IMR-90 (cell line): ENCODE measurements around the gene FZD4. TPM values are rescaled to one million over a fixed set of nuclear protein-coding genes. Genes with fewer than 3 reads are reported as not detected.

Source experiments
- ATAC-seq: fragments of 200-7000 bp; cut with Tn5 transposase; 2 replicates; pipeline ENCODE4 v1.9.1; 2020; ENCODE audit warnings: low read depth, mild to moderate bottlenecking, moderate library complexity
- BruUV-seq: library from RNA; stranded (reverse); fragments of 400-500 nt; replicated peaks from 2 replicates; lab custom pipeline; 2021; lab: Mats Ljungman, UMichigan
- CTCF ChIA-PET: fragments of 300-600 bp; formaldehyde crosslinking; extraction: SDS; loops from one replicate; lab custom pipeline; 2021; ENCODE audit warnings: antibody characterized with exemption; lab: Yijun Ruan, JAX
- POLR2A ChIA-PET: fragments of 300-600 bp; sonication (Branson Sonifier 250); formaldehyde crosslinking; loops from one replicate; lab custom pipeline; 2022; ENCODE audit warnings: antibody characterized with exemption; ENCODE audit not compliant: unreplicated experiment; lab: Charles Lee
- DNase-seq: peaks from one replicate; pipeline ENCODE4 v3.0.0; 2013
- H2AFZ ChIP-seq: replicated peaks from 2 replicates; pipeline ENCODE3; 2013; ENCODE audit warnings: low read length, mild to moderate bottlenecking; ENCODE audit not compliant: poor library complexity
- H2AK5ac ChIP-seq: 2 replicates; pipeline ENCODE4 v1.6.1; 2013; ENCODE audit warnings: low read depth, low read length, inconsistent platforms
- H2AK9ac ChIP-seq: replicated peaks from 2 replicates; pipeline ENCODE3; 2013; ENCODE audit warnings: mild to moderate bottlenecking, low read depth, low read length, moderate library complexity; ENCODE audit not compliant: poor library complexity
- H2BK120ac ChIP-seq: 2 replicates; pipeline ENCODE4 v1.6.1; 2013; ENCODE audit warnings: low read depth, low read length, inconsistent platforms
- H2BK15ac ChIP-seq: 3 replicates; pipeline ENCODE4 v1.6.1; 2013; ENCODE audit warnings: low read depth, low read length, inconsistent platforms
- H2BK20ac ChIP-seq: 2 replicates; pipeline ENCODE4 v1.6.1; 2013; ENCODE audit warnings: low read depth, mild to moderate bottlenecking, inconsistent platforms, low read length, moderate library complexity
- H2BK5ac ChIP-seq: 2 replicates; pipeline ENCODE4 v1.6.1; 2013; ENCODE audit warnings: mild to moderate bottlenecking, low read depth, low read length, inconsistent platforms; ENCODE audit not compliant: poor library complexity, severe bottlenecking
- H3K14ac ChIP-seq: replicated peaks from 2 replicates; pipeline ENCODE4 v1.6.1; 2013; ENCODE audit warnings: low read depth, low read length, inconsistent platforms
- H3K18ac ChIP-seq: 2 replicates; pipeline ENCODE4 v1.6.1; 2013; ENCODE audit warnings: low read depth, low read length, control low read depth
- H3K23ac ChIP-seq: 2 replicates; pipeline ENCODE4 v1.6.1; 2013; ENCODE audit warnings: low read depth, low read length, inconsistent platforms
- H3K27ac ChIP-seq: 2 replicates; pipeline ENCODE4 v1.5.1; 2013; ENCODE audit warnings: mild to moderate bottlenecking, control low read depth, low read length; ENCODE audit not compliant: insufficient read depth
- H3K27me3 ChIP-seq: 2 replicates; pipeline ENCODE4 v1.6.1; 2013; ENCODE audit warnings: low read length; ENCODE audit not compliant: control insufficient read depth, insufficient read depth
- H3K36me3 ChIP-seq: 2 replicates; pipeline ENCODE4 v1.6.1; 2013; ENCODE audit warnings: low read length, mixed read lengths; ENCODE audit not compliant: control insufficient read depth, insufficient read depth
- H3K4ac ChIP-seq: 2 replicates; pipeline ENCODE4 v1.6.1; 2013; ENCODE audit warnings: low read depth, low read length, inconsistent platforms
- H3K4me1 ChIP-seq: 2 replicates; pipeline ENCODE4 v1.6.1; 2013; ENCODE audit warnings: low read length, mixed read lengths; ENCODE audit not compliant: control insufficient read depth, insufficient read depth
- H3K4me2 ChIP-seq: 2 replicates; pipeline ENCODE4 v1.6.1; 2013; ENCODE audit warnings: low read depth, mild to moderate bottlenecking, control low read depth, low read length, moderate library complexity
- H3K4me3 ChIP-seq: 2 replicates; pipeline ENCODE4 v1.5.1; 2013; ENCODE audit warnings: low read depth, mild to moderate bottlenecking, control low read depth, low read length, moderate library complexity; ENCODE audit not compliant: insufficient read depth
- H3K56ac ChIP-seq: 2 replicates; pipeline ENCODE4 v1.6.1; 2013; ENCODE audit warnings: low read length, inconsistent platforms; ENCODE audit not compliant: insufficient read depth; ENCODE audit errors: extremely low read depth
- H3K79me1 ChIP-seq, 2 experiments: 2 replicates each; pipeline ENCODE4 v1.6.1; 2013; ENCODE audit warnings: low read length in 2 of 2, inconsistent platforms in 1 of 2, low read depth in 1 of 2
- H3K9ac ChIP-seq: 2 replicates; pipeline ENCODE4 v1.6.1; 2013; ENCODE audit warnings: low read depth, low read length, control low read depth
- H3K9me1 ChIP-seq: 2 replicates; pipeline ENCODE4 v1.6.1; 2013; ENCODE audit warnings: low read length, inconsistent platforms; ENCODE audit not compliant: insufficient read depth
- H3K9me3 ChIP-seq: 2 replicates; pipeline ENCODE4 v1.6.1; 2013; ENCODE audit warnings: low read length; ENCODE audit not compliant: control insufficient read depth, insufficient read depth
- H4K20me1 ChIP-seq: 2 replicates; pipeline ENCODE4 v1.6.1; 2013; ENCODE audit warnings: low read length, inconsistent platforms; ENCODE audit not compliant: insufficient read depth
- H4K5ac ChIP-seq: 2 replicates; pipeline ENCODE4 v1.6.1; 2013; ENCODE audit warnings: mild to moderate bottlenecking, low read depth, low read length, control low read depth
- H4K8ac ChIP-seq, 2 experiments: 2 replicates each; pipeline ENCODE4 v1.6.1; 2013; ENCODE audit warnings: low read depth in 2 of 2, low read length in 2 of 2, control low read depth in 1 of 2, inconsistent platforms in 1 of 2
- H4K91ac ChIP-seq: 2 replicates; pipeline ENCODE4 v1.6.1; 2013; ENCODE audit warnings: low read depth, low read length, inconsistent platforms; ENCODE audit not compliant: insufficient read depth
- BHLHE40 ChIP-seq: fragments of 150-350 bp; IDR thresholded peaks from 2 replicates; pipeline ENCODE4 v1.6.1; 2016; ENCODE audit warnings: mild to moderate bottlenecking, low read depth, low read length
- CEBPB ChIP-seq: IDR thresholded peaks from 2 replicates; pipeline ENCODE4 v1.6.1; 2012; ENCODE audit warnings: low read depth, low read length, improper control_type of control experiment
- ELK1 ChIP-seq: fragments of 150-350 bp; IDR thresholded peaks from 2 replicates; pipeline ENCODE4 v1.6.1; 2016; ENCODE audit warnings: low read depth, mild to moderate bottlenecking, low read length, moderate library complexity, borderline replicate concordance
- POLR2A ChIP-seq: IDR thresholded peaks from 2 replicates; pipeline ENCODE4 v1.6.1; 2012; ENCODE audit warnings: mild to moderate bottlenecking, low read depth, low read length
- RAD21 ChIP-seq: IDR thresholded peaks from 2 replicates; pipeline ENCODE4 v1.6.1; 2012; ENCODE audit warnings: low read length, improper control_type of control experiment
- RFX5 ChIP-seq: IDR thresholded peaks from 2 replicates; pipeline ENCODE4 v1.8.0; 2012; ENCODE audit warnings: low read depth, mild to moderate bottlenecking, low read length, moderate library complexity
- USF2 ChIP-seq: fragments of 150-350 bp; IDR thresholded peaks from 2 replicates; pipeline ENCODE4 v1.6.1; 2017; ENCODE audit warnings: mild to moderate bottlenecking, antibody characterized with exemption, low read length, low read depth
- WGBS, 2 experiments: methylation state at CpG; one replicate each; pipeline versions ENCODE4 v1.1.5 to v1.1.7; 2013; ENCODE audit warnings: missing lambda C conversion rate in 2 of 2; ENCODE audit not compliant: insufficient read length in 1 of 2; ENCODE audit errors: extremely low coverage in 2 of 2; 5-methylcytosine and 5-hydroxymethylcytosine counted together
- dilution Hi-C: fragments of 300-500 bp; cut with HindIII; formaldehyde crosslinking; loops from one replicate; pipeline ENCODE4 v1.14.3; 2018; ENCODE audit warnings: low sequenced_read_pairs; ENCODE audit not compliant: unreplicated experiment
- in situ Hi-C: fragments of 300-500 bp; cut with MboI; formaldehyde crosslinking; loops from 3 replicates; pipeline ENCODE4 v1.14.3; 2019; ENCODE audit warnings: low sequenced_read_pairs, inconsistent platforms, mixed read lengths
- intact Hi-C: fragments of 100-400 bp; cut with micrococcal nuclease; formaldehyde crosslinking; loops from 2 replicates; pipeline ENCODE4 v1.10.0; 2022
- polyA plus RNA-seq, 3 experiments: library from polyadenylated mRNA; depleted of rRNA; stranded (reverse); fragments of >200 nt; gene quantifications; 2 replicates each; pipeline ENCODE4 v1.2.3, GENCODE V29; 2012; ENCODE audit warnings: low replicate concordance in 1 of 3
- total RNA-seq: library from RNA; depleted of rRNA; stranded (reverse); fragments of >200 nt; gene quantifications from 2 replicates; pipeline ENCODE4 v1.2.3, GENCODE V29; 2012

Gene FZD4
- total and polyA plus RNA-seq, 2 of the 4 experiments (the other 2 are of a cell fraction): 3.7 to 7.7 TPM

GRCh38 chr11:86906198-86906597, 49.0 kb downstream of the FZD4 start:
- Histone ChIP-seq H3K4me2 (no peak overlapping the region), H2BK5ac (no peak overlapping the region), H3K4me3 (no peak overlapping the region), H2AK9ac (no peak overlapping the region), H3K4me1 (no peaks in the 10 kb centered on the region), H2AFZ (no peak overlapping the region), H3K9ac (no peak overlapping the region), H4K5ac (no peak overlapping the region), H3K9me1 (peaks cover 3% of the 10 kb centered on the region; the same call in 1 of the 2 replicates), H3K27me3 (no peaks in the 10 kb centered on the region), H3K14ac (no peak overlapping the region), H3K27ac (no peak overlapping the region), H4K8ac (no peak overlapping the region), H3K4ac (no peak overlapping the region), H3K9me3 (no peaks in the 10 kb centered on the region), H3K79me1 (no peaks in the 10 kb centered on the region), H2AK5ac (no peak overlapping the region), H2BK15ac (no peak overlapping the region), H4K91ac (no peak overlapping the region), H3K18ac (no peak overlapping the region), H3K23ac (no peak overlapping the region), H4K20me1 (no peaks in the 10 kb centered on the region), H3K36me3 (no peaks in the 10 kb centered on the region), H2BK20ac (no peak overlapping the region), H2BK120ac (no peak overlapping the region), H3K56ac (no peak overlapping the region)
- 100% methylated on average over 7 of the region's 24 CpGs; no CpG with 5 or more reads in 1 of the 2 experiments for WGBS, 2 experiments
- intact Hi-C loops: no loop called here
- DNase-seq: no peak
- in situ Hi-C loops: no loop called here
- ChIA-PET CTCF (no interaction called here), POLR2A (no interaction called here)
- ATAC-seq: no peak
- dilution Hi-C loops: no loop called here
- TF ChIP-seq ELK1 (no peak), USF2 (no peak), BHLHE40 (no peak), RAD21 (no peak), POLR2A (no peak), RFX5 (no peak), CEBPB (no peak)
- no TSS peak for BruUV-seq
